ENCODE results near the gene NAT9.

NAT9 gene

GRCh38 chr17:74759243-74759801 lies 16.8 kb downstream of the NAT9 start:
- DNase-seq = peak; percentile 57

- DNase-seq = no peak
Measured at GRCh38 chr17:74758848-74759168, 17.3 kb downstream of the NAT9 start.

GRCh38 chr17:74757931-74758847 lies 18.0 kb downstream of the NAT9 start:
- DNase-seq = no peak

- DNase-seq = no peak
Measured at GRCh38 chr17:74757502-74757901, 18.6 kb downstream of the NAT9 start.

GRCh38 chr17:74756891-74757290 lies 19.3 kb downstream of the NAT9 start:
- DNase-seq = no peak

GRCh38 chr17:74755533-74755932 lies 20.6 kb downstream of the NAT9 start:
- no peak for DNase-seq

GRCh38 chr17:74754832-74755231 lies 21.3 kb downstream of the NAT9 start:
- DNase-seq = no peak

GRCh38 chr17:74752822-74753401 lies 23.2 kb downstream of the NAT9 start:
- no peak for DNase-seq

GRCh38 chr17:74752415-74752814 lies 23.7 kb downstream of the NAT9 start:
- no peak for DNase-seq

- DNase-seq = no peak
Measured at GRCh38 chr17:74750327-74751069, 25.6 kb downstream of the NAT9 start.

GRCh38 chr17:74750039-74750326 lies 26.2 kb downstream of the NAT9 start:
- DNase-seq = no peak

GRCh38 chr17:74749279-74750038 lies 26.7 kb downstream of the NAT9 start:
- DNase-seq = no peak

GRCh38 chr17:74748529-74749278 lies 27.4 kb downstream of the NAT9 start, which contains the start of gene NHERF1:
NHERF1 (plus strand) TSS chr17:74748628; CDS start chr17:74748847, 219 bp downstream.
- no peak for DNase-seq

- peak; percentile 93 for DNase-seq
Measured at GRCh38 chr17:74748279-74748528, 27.9 kb downstream of the NAT9 start.

- DNase-seq = no peak
Measured at GRCh38 chr17:74746922-74747321, 29.2 kb downstream of the NAT9 start.

- no peak for DNase-seq
Measured at GRCh38 chr17:74746376-74746775, 29.8 kb downstream of the NAT9 start.

- DNase-seq = no peak
Measured at GRCh38 chr17:74745548-74746177, 30.5 kb downstream of the NAT9 start.

GRCh38 chr17:74744714-74745547 lies 31.2 kb downstream of the NAT9 start:
- DNase-seq = peak; percentile 79

GRCh38 chr17:74744349-74744713 lies 31.8 kb downstream of the NAT9 start:
- no peak for DNase-seq

- no peak for DNase-seq
Measured at GRCh38 chr17:74743755-74744154, 32.4 kb downstream of the NAT9 start.

- no peak for DNase-seq
Measured at GRCh38 chr17:74742978-74743545, 33.1 kb downstream of the NAT9 start.

All from CD4-positive, alpha-beta T cell treated with Interleukin-4 for 4 hours (primary cell).